ENCODE data around the gene NGF.
"Not testable (repeated sequence)": the region's sequence is repeated elsewhere in the genome, so short reads cannot be mapped to it uniquely, and the experiment has no call there.

NGF gene

GRCh38 chr1:115364780-115365155 is 26.7 kb upstream of the NGF start:
- TF ChIP-seq CTCF (IDR thresholded peaks at IDR 0.05; ENCODE audit: low read depth, low read length, missing control alignments), result no peak
- H3K4me3 ChIP-seq (replicated peaks; ENCODE audit: low read depth, low read length), result no peak overlapping the region
- no peak for DNase-seq (ENCODE audit: extremely low read depth, low read depth)

- peak; percentile 27 for DNase-seq (ENCODE audit: extremely low read depth, low read depth)
- no peak overlapping the region for H3K4me3 ChIP-seq (replicated peaks; ENCODE audit: low read depth, low read length)
- TF ChIP-seq CTCF (IDR thresholded peaks at IDR 0.05; ENCODE audit: low read depth, low read length, missing control alignments), result no peak
Measured at GRCh38 chr1:115364046-115364779, 26.2 kb upstream of the NGF start.

- DNase-seq (ENCODE audit: extremely low read depth, low read depth), result no peak
- no peak for TF ChIP-seq CTCF (IDR thresholded peaks at IDR 0.05; ENCODE audit: low read depth, low read length, missing control alignments)
- H3K4me3 ChIP-seq (replicated peaks; ENCODE audit: low read depth, low read length), result no peak overlapping the region
Measured at GRCh38 chr1:115363171-115363570, 25.1 kb upstream of the NGF start.

GRCh38 chr1:115360505-115361129 is 22.6 kb upstream of the NGF start:
- not testable (repeated sequence) for DNase-seq (ENCODE audit: extremely low read depth, low read depth); H3K4me3 ChIP-seq (replicated peaks; ENCODE audit: low read depth, low read length)

- DNase-seq (ENCODE audit: extremely low read depth, low read depth); H3K4me3 ChIP-seq (replicated peaks; ENCODE audit: low read depth, low read length): not testable (repeated sequence)
Measured at GRCh38 chr1:115359787-115360452, 21.9 kb upstream of the NGF start.

GRCh38 chr1:115356356-115356755 is 18.3 kb upstream of the NGF start:
- H3K4me3 ChIP-seq (replicated peaks; ENCODE audit: low read depth, low read length), result no peak overlapping the region
- DNase-seq (ENCODE audit: extremely low read depth, low read depth), result no peak
- TF ChIP-seq CTCF (IDR thresholded peaks at IDR 0.05; ENCODE audit: low read depth, low read length, missing control alignments), result no peak

- H3K4me3 ChIP-seq (replicated peaks; ENCODE audit: low read depth, low read length), result no peak overlapping the region
- no peak for DNase-seq (ENCODE audit: extremely low read depth, low read depth)
- TF ChIP-seq CTCF (IDR thresholded peaks at IDR 0.05; ENCODE audit: low read depth, low read length, missing control alignments), result no peak
Measured at GRCh38 chr1:115355069-115355468, 17.0 kb upstream of the NGF start.

All from HFF-Myc (cell line).